GM08714 (cell line): Measurements from ENCODE around the gene ZMAT2.
"Not testable (repeated sequence)": the region's sequence is repeated elsewhere in the genome, so short reads cannot be mapped to it uniquely, and the experiment has no call there.

Experiments
- H3K4me3 ChIP-seq: fragments of 200-500 bp; sonication (Bioruptor generic); 2 replicates; pipeline ENCODE4 v1.5.1; 2014; ENCODE audit warnings: mild to moderate bottlenecking, low read length, inconsistent platforms
- ZNF274 ChIP-seq: IDR thresholded peaks from 2 replicates; pipeline ENCODE4 v1.6.1; 2012; ENCODE audit warnings: mild to moderate bottlenecking, low read depth, low read length

The ZMAT2 gene, protein sequence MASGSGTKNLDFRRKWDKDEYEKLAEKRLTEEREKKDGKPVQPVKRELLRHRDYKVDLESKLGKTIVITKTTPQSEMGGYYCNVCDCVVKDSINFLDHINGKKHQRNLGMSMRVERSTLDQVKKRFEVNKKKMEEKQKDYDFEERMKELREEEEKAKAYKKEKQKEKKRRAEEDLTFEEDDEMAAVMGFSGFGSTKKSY

DNA sequence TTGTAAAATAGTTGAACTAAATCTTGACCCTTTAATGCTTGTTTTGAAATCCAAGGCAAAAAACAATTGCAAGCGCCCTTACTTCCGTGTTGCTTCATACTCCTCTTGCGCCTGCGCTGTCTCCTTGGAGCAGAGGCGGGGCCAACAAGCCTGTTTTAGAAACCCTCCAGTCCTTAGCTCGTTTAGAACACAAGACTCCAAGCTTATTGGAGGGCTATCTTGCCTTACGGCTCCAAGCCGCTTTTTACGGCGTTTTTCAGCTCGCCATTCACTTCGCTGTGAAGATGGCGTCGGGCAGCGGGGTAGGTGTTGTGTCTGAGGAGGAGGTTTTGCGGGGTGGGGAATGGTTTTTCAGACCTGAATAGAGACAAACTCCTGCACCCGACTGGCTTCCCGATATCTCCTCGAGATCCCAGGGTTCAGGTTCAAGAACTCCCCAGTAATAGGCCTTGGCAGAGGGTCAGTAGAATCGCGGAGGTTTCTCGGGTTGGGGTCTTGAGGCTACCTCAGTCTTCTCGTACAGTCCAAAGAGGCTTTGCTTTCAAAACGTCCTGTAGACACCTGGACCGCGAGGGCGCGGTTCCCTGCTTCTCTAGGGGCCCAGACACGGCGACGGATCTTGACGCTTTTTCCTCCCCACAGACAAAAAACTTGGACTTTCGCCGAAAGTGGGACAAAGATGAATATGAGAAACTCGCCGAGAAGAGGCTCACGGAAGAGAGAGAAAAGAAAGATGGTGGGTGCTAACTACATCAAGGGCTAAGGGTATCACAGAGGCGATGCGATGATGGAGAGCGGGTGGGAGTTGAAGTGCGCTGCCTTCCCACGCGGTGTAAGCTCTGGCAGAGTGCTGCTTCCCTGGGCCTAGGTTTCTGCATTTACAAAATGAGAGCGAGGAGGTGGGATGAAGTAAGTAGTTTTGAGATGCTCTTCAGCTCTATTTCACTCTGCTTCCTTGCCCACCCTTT, at the start of gene ZMAT2:
TSS of gene ZMAT2 (plus strand) at position 271 of the 968 bp plus-strand sequence. CDS start at position 285, 14 bp downstream.
- H3K4me3 ChIP-seq: peak within 1 kb of the TSS; percentile 71
- no peak for TF ChIP-seq ZNF274

GRCh38 chr5:140658870-140659269, 41.4 kb upstream of the ZMAT2 start:
- no peak overlapping the region for H3K4me3 ChIP-seq
- no peak for TF ChIP-seq ZNF274

DNA sequence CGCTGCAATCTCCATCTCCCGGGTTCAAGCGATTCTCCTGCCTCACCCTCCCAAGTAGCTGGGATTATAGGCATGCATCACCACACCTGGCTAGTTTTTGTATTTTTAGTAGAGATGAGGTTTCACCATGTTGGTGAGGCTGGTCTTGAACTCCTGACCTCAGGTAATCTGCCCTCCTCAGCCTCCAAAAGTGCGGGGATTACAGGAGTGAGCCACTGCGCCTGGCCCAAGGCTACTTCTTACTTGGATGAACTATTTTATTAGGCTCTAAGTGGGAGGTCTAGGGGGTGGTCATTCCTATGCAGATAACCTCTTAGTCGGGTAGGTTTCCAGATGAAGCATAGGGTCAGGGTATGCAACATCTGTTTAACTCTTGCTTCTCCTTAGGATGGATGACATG, 39.9 kb upstream of the ZMAT2 start:
- H3K4me3 ChIP-seq: not testable (repeated sequence)

GRCh38 chr5:140664030-140664358, 36.3 kb upstream of the ZMAT2 start:
- H3K4me3 ChIP-seq: peak overlapping the region; percentile 93; the same call in 1 of the 2 replicates
- no peak for TF ChIP-seq ZNF274

GRCh38 chr5:140664359-140665119, 35.7 kb upstream of the ZMAT2 start, which contains the start of gene WDR55:
Gene WDR55 (plus strand): TSS chr5:140664904. CDS start chr5:140664913, 9 bp downstream.
- H3K4me3 ChIP-seq: peak within 1 kb of the TSS; percentile 93
- TF ChIP-seq ZNF274: no peak

DNA sequence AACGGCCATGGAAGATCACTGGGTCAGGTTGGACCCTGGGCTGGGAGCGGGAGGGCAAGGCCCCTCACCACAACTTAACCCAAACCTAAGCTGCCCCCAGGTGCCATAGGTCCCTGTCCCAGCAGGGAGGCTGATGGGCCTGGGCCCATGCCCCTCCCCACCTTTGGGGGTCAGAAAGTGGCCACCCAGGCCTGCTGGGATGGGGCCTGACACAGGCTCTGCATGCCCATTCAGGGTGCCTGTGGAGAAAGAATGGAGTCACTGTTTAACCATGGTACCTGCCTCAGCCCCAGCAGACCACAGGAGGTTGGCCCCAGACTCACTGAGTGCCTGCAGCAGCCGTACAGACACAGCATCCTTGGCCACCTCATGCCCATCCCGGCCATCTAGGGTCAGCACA, 29.2 kb upstream of the ZMAT2 start:
- H3K4me3 ChIP-seq: not testable (repeated sequence)

- TF ChIP-seq ZNF274: no peak
Observed at GRCh38 chr5:140671472-140672125, 28.6 kb upstream of the ZMAT2 start.

DNA sequence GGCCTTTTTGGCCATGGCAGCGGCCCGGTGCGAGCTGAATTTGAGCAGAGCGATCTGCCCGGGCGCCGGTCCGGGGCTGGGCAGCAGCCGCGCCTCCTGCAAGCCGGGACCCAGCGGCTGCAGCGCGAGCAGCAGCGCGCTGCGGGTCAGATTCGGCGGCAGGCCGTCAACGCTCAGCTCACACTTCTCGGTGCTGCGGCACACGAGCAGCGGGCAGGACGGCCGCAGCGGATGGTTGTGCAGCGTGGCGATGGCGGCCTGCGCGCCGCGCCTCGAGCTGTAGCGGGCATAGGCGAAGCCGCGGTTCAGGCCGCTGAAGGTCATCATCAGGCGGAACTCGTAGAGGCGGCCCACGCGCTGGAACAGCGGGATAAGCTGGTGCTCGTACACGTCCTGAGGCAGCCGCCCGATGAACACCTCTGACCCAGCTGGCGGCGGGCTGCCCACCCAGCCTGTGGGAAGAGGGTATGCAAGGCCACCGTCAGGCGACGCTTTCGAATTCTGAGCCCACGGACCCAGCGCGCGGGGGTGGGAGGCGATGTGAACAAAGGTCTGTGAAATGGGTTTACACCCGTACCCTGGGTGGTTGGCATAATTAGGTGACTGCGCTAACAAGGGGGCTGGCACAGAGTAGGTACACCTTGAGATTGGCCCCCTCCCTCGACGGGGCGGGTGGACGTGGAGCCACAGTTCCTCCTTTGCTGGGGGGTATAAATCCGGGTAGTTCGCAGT, 27.6 kb upstream of the ZMAT2 start:
- no peak overlapping the region for H3K4me3 ChIP-seq
- TF ChIP-seq ZNF274: no peak

More at GRCh38 chr5:140671472-140672125, 28.6 kb upstream of the ZMAT2 start:
- no peak overlapping the region for H3K4me3 ChIP-seq

GRCh38 chr5:140673187-140673976, 26.9 kb upstream of the ZMAT2 start, which contains the start of gene DND1:
Gene DND1 (minus strand): TSS chr5:140673576. CDS start chr5:140673542, 34 bp downstream.
- H3K4me3 ChIP-seq: no peak within 1 kb of the TSS
- no peak for TF ChIP-seq ZNF274

DNA sequence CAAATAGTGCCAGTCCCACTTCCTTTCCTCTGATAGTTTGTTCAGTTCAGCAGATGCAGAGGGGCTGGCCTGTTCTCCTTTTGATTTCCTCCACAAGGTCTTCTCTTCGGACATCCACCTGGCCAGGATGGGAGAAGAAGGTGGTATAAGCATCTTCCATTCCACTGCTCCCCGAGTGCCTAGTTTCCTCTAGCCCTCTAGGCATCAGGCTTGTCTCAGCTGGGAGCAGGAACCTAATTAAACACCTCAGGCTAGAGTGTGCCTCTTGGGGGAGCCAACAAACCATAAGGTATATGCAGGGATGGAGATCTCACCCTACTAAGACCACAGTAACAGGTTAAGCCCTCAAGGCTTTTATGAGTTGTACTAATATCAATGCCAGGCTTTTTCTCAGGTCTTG, 26.0 kb upstream of the ZMAT2 start:
- no peak overlapping the region for H3K4me3 ChIP-seq
- TF ChIP-seq ZNF274: no peak

DNA sequence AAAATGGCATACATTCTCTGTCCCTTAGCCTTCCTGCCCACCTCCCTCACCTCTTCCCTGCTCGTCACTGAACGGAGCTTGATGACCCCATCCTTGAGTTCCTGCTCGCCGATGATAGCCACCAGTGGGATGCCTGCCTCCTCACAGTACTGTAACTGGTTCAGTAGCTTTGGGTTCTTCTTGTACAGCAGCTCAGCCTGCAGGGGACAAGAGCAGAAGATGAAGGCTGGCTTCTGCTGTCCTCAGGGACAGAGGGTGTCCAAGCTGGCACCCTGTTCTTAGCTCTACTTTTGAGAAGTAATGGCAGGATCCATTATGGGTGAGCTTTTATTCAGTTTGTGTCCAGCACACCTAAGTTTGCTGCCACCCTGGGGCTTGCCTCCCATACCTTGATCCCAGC, 25.6 kb upstream of the ZMAT2 start:
- H3K4me3 ChIP-seq: no peak overlapping the region
- no peak for TF ChIP-seq ZNF274

DNA sequence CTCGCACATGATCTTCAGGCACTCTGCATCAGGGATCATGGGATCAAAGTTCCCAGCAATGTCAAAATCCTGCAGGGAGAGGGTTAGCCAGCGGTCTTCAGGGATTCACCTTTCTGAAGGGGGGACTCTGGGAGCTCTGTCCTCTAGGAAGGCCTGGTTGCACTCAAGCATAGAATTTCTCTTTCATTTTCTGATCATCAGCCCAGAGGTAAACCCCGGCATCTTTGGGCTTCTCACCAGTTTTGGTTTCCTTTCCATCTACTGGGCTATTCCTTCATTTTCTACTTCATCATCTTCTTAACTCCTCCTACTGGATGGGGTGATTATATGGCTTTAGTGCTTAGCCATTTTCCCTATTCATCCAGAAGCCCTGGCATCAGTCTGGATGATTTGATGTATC, 22.3 kb upstream of the ZMAT2 start:
- no peak for TF ChIP-seq ZNF274
- H3K4me3 ChIP-seq: no peak overlapping the region

DNA sequence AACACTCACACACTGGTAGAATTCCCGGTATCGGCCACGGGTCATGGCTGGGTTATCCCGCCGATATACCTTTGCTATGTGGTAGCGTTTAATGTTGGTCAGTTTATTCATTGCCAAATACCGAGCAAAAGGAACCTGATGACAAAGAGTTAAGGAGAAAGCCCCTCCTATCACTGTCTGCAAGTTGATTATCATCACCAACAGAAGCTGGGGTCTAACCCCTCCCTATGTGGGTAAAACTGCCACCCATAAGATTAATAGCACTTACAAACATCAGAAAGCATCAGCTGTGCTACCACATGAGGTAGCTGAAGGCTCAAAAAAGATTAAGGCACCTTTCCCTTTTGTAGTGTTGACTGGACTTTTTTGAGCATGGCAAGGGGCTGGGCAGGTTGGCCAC, 21.3 kb upstream of the ZMAT2 start:
- no peak for TF ChIP-seq ZNF274
- H3K4me3 ChIP-seq: no peak overlapping the region
